Right lung (tissue), 5 donors: ENCODE data around the gene ATP2A3. TPM values are rescaled to one million over a fixed set of nuclear protein-coding genes. Genes with fewer than 3 reads are reported as not detected.

ENCODE experiments used
- DNase-seq, 2 donors: peaks; one replicate each; pipeline ENCODE4 v3.0.0-alpha.2; 2013
- polyA plus RNA-seq, 5 donors: library from polyadenylated mRNA; unstranded; fragments of 120-200 nt; gene quantifications; one replicate each; pipeline versions ENCODE4 v1.2.1 to v1.2.3, GENCODE V29; 2013; ENCODE audit warnings: inconsistent platforms in 1 of 5, low replicate concordance in 1 of 5; ENCODE audit not compliant: insufficient read length in 5 of 5, insufficient read depth in 1 of 5

The ATP2A3 gene
- polyA plus RNA-seq, 5 donors, result 4.3 to 9.6 (median 6.2) TPM

DNA sequence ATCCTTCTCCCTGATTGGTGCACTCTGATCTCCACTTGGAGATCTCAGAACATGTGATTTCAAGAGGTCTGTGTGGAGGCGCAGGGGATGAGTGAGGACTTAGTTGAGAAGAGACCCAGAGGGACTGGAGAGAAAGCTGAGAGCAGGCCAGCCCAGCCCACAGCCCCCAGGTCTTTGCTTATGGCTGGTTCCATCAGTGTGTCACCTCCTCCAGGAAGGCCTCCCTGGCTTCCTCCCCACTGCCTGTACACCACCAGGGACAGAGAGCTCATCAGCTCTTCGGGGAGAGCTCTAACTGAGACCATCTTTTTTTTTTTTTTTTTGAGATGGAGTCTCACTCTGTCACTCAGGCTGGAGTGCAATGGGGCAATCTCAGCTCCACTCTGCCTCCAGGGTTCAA lies 51.4 kb downstream of the ATP2A3 start:
- no peak for DNase-seq

DNA sequence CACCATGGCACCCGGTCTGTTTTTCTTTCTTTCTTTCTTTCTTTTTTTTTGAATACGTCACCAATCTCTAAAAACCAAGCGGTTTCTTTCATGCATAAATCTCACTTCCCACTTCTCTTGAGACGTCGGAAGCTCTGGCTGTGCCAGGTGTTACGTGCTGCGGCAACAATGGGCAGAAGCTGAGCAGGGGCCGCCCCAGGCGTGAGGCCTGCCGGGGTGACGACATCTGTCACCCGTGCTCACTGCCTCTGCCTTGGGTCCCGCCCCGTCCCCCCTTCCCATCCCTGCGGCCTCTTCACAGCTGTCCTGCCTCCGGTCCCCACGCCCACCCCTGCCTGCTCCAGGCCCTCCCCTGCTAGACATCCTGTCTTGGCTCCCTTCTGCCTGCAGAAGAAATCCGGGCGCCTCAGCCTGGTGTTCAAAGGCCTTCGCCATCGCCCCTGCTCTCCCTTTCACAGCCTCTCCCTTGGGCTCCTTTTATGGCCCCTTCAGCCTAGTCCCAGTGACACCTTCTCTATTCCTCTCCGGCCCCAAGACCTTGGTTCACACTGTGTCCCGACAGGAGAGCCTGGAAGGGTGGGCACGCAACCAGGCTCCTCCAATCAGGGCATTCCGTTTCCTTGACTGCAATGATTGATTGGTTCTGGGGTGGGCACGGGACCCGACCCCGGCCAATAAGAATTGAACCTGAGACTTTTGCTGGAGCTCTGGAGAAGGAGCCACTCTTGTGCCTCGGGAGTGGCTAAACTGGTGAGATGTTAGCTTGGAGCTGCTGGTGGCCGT lies 52.8 kb downstream of the ATP2A3 start:
- DNase-seq, result peak in 1 of 2 donors; percentile 62

DNA sequence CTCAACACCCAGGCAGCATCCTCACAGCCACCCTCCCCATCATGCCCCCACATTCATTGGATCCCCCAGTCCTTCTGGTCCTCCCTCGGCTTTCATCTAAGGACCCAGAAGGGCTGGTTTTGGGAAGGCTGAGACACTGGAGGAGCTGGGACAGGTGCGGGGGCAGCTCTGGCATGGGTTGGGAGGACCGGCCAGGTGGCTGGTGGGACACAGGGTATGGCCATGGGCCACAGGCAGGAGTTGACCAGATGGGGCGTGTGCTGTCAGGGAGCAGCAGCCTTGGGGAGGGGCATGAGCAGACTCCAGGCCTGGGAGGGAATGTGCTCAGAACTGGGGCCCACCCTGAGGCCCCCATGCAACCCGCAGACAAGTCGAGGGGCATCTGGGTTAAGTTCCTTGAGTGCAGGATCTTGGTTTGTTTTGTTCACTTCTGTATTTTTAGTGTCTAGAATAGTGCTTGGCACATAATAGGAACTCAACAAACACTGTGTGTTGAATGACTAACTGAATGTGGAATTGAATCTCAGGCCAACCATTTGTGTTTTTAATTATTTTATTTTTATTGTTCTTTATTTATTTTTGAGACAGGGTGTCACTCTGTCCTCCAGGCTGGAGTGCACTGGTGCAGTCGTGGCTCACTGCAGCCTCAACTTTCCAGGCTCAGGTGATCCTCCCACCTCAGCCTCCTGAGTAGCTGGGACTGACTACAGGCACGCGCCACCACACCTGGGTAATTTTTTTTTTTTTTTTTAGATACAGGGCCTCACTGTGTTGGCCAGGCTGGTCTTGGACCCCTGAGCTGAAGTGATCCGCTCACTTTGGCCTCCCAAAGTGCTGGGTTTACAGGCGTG lies 53.6 kb downstream of the ATP2A3 start:
- no peak for DNase-seq

GRCh38 chr17:3909257-3909656 lies 55.0 kb downstream of the ATP2A3 start:
- DNase-seq, result no peak

GRCh38 chr17:3907483-3908216 lies 56.6 kb downstream of the ATP2A3 start:
- no peak for DNase-seq

DNA sequence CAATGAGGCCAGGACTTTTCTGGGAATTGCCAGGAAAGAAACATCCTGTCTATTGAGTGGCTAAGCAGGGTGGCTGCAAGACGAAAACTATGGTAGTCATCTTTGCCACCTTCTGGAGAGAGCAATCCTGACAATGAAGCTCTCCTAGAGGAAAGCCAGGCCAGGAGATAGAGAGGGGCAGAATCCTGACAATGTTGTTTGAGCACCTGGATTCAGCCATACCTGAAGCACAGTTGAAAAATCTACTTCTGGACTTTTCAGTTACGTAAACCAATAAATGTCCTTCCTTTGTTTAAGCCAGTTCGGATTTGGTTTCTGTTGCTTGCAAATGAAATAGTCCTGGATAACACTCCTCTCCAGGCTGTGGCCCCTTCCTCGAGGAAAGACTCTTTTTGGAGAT lies 57.4 kb downstream of the ATP2A3 start:
- no peak for DNase-seq

DNA sequence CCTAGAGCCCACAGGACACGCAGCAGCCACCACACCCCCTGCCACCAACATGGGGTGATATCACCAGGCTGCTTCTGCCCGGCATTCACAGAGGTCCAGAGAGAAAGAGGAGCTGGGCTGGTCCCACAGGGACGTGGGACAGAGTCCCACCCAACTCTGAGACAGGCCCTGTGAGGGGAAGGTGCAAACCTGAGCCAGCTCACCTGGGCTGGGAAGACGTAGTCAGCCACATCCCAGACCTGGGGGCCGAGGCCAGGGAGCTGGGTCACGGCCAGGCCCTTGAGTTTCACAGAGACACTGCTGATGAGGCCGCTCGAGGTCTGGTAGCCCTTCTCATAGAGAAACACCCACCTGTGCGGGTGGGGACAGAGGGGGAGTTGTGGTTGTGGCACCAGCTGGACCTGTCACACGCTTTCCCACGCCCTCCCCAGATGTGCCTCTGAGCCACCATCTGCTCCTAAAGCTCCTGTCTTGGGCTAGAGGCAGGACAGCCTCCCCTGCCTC lies 59.2 kb downstream of the ATP2A3 start:
- DNase-seq, result no peak

GRCh38 chr17:3904501-3904900 lies 59.7 kb downstream of the ATP2A3 start:
- DNase-seq, result no peak

- DNase-seq, result no peak
Measured at GRCh38 chr17:3903881-3904290, 60.4 kb downstream of the ATP2A3 start.

DNA sequence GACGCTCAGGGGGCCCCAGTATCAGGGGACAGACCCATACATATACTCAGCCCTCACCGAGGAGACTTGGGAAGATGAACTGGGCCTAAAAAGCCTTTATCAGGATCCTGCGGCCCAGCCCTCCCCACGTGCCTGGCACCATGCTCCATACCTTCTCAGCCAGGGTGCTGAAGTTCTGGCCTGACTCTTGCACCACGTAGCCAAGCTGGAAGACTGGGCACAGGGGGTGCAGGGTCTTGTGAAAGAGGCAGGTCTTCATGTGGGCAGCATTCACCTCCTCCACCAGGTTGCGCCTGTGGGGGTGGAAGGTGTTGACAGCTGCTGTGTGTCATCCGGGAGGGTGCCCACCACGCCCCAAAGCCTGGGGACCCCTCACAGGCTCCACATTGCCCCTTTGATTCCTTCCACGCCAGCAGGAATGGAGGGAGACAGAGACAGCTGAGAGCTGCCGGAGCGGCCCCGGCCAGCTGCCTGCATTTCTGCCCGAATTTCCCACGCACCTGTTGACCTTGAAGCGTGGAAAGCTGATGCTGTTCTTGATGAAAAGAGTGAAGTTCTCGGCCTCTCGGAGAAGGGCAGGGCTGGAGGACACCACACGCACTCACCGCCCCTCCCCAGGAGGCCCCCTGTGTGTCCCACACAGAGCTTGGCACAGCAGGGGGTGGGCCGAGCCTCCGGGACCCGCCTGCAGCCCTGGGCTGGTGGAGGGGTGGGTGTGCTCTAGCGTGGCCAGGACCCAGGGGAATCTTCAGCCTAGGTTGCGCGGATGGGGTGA lies 61.0 kb downstream of the ATP2A3 start:
- DNase-seq, result no peak

DNA sequence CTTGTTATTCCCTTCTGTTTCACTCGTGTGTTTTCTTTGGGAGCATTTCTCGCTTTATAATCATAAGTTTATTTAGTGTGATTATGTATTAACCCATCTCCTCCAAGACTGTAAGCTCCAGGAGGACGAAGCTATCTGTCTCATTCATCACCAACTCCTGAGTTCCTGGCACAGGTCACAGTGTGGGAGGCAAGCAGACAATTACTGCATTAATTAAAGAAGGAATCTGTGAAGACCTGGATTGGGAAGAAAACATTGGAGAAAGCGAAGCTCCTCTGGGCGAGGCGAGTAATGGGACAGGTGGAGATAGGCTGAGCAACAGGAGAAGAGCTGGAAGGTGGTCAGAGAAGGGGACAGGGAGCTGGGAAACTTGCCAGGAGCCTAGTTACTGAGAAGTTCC lies 63.6 kb downstream of the ATP2A3 start:
- DNase-seq, result no peak

DNA sequence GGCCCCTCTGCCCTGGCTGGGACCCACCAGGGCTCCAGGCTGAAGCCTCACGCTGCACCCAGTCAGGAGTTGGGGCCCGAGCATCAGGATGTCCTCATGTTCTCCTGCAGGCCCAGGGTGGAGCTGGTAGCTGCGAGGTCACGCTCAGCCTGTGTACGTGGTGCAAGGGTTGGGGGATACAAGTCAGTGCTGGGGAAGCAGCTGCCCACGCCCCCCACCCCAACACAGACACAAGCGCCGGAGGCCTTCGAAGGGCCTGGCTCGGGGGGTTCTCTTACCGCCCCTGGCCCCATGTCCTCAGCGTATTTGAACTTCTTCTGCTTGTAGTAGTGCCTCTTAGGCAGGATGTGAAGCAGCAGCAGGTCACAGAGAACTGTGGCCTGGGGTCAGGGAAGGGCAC lies 66.5 kb downstream of the ATP2A3 start:
- DNase-seq, result no peak

- no peak for DNase-seq
Measured at GRCh38 chr17:3896968-3897235, 67.3 kb downstream of the ATP2A3 start.

- no peak for DNase-seq
Measured at GRCh38 chr17:3896108-3896967, 67.9 kb downstream of the ATP2A3 start.

- no peak for DNase-seq
Measured at GRCh38 chr17:3895354-3895753, 68.9 kb downstream of the ATP2A3 start.

DNA sequence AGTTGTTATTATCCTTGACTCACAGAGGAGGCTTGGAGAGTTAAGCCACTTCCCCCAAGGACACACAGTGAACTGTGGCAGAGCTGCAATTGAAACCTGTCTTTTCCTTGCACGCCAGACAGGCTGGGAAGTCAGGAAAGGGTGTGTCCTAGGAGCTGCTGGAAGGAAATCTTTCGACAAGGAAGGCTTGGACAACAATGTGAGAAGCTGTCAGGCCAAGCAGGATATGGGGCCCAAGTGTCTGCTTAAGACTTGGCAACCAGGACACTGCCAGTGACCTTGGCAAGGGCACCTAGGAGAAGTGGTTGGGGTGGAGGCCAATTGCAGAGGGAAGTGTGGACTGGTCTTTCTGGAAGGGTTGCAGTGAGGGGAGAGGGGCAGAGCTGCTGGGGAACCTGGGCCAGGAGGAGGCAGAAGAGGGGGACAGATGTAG lies 69.3 kb downstream of the ATP2A3 start:
- no peak for DNase-seq

DNA sequence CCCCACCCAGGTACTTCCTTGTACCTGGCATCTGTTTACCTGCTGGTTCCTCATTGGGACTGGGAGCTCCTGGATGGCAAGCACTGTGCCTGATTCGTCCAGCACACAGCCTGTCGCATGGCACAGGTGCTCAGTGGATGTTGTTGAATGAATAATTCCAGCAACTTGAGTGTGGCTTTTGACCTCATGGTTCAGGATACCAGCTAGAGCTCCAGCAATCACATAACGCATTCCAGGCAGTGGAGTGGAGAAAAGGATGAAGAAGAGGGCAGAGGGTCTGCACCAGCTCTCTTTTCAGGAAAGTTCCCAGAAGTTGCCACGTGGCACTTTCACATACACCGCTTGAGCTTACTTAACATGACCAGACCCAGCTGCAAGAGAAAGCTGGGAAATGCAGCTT lies 70.0 kb downstream of the ATP2A3 start:
- no peak for DNase-seq

DNA sequence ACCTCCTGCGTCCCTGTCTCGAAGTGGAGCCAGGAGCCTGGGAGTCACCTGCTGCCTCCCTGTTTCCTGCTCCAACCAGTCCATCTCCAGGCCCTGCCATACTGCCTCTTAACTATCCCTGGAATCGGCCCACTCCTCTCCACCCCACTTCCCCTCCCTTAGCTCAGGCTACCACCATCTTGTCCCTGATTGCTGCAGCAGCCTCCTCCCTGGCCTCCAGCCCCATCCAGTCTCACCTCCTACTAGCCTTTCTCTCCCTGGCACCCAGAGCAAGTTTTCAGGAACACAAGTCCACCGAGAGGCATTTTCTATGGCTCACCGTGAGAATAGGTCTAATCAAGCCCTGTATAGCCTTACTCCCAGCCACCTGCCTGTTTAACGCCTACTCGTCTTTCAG lies 70.5 kb downstream of the ATP2A3 start:
- DNase-seq, result no peak

DNA sequence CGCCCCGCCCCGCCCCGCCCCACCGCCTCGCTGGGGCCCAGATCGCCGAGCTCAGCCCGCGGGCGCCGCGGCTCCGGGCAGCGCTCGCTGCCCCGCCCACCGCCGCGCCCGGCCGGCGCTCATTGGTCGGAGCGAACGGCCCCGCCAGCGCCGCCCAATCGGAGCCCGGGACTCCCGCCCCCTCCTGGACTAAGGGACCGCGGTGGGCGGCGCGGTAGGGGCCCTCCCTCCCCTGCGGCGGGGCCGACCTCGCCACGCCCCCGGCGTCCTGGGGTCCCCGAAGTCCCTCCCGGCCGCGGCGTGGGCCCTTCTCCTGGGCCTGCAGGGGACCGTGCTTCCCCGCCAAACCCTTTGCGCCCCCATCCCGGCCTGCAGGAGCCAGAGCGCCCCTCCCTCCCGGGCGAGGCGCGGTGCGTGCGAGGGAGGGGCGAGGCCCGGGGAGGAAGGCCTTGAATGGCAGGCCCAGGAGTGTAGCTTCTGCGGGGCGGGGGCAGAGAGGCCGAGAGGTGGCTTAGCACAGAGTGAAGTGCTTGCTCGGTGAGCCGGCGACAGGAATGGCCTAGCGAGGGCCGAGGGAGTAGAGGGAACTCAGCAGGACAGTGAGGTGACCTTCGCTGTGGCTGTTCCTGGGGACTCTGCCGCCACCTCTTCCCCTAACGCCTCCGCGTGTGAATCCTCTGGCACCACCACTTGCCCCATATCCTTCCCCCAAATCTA lies 71.1 kb downstream of the ATP2A3 start, which contains the start of gene CAMKK1:
Gene CAMKK1 (minus strand): TSS at position 51 of the 717 bp plus-strand sequence. CDS start 7,366 bp downstream, outside the sequence.
- DNase-seq, result peak; percentile 79 to 82
